NB4 (cell line): Measurements from ENCODE around the gene SEPTIN8.

Experiments
- CTCF ChIP-seq: IDR thresholded peaks from one replicate; pipeline ENCODE4 v1.5.1; 2012; ENCODE audit warnings: low read depth, low read length
- POLR2A ChIP-seq: IDR thresholded peaks from 2 replicates; pipeline ENCODE4 v1.6.1; 2011; ENCODE audit warnings: mild to moderate bottlenecking; ENCODE audit not compliant: insufficient read length; ENCODE audit errors: extremely low read depth

- TF ChIP-seq CTCF = no peak
- peak; percentile 33 for TF ChIP-seq POLR2A
Measured at GRCh38 chr5:132777209-132778069, at the start of gene SEPTIN8.
